K562 (cell line): ENCODE data around the gene SKOR1. TPM values are rescaled to one million over a fixed set of nuclear protein-coding genes. Genes with fewer than 3 reads are reported as not detected.

Experiments
- ATAC-seq: fragments of 200-7000 bp; cut with Tn5 transposase; 3 replicates; pipeline ENCODE4 v1.9.1; 2020; ENCODE audit warnings: moderate library complexity
- BruUV-seq: library from RNA; stranded (reverse); fragments of 400-500 nt; replicated peaks from 2 replicates; lab custom pipeline; 2021; lab: Mats Ljungman, UMichigan
- CTCF ChIA-PET: fragments of 300-600 bp; formaldehyde crosslinking; extraction: SDS; loops from one replicate; lab custom pipeline; 2021; ENCODE audit warnings: low intra/inter-chr PET ratio; lab: Yijun Ruan, JAX
- POLR2A ChIA-PET: fragments of 300-600, 350-650 bp; sonication (Branson Sonifier 250); formaldehyde crosslinking; extraction: SDS; loops from one replicate; lab custom pipeline; 2021; ENCODE audit warnings: antibody characterized with exemption, inconsistent platforms; lab: Yijun Ruan, JAX
- DNase-seq, 4 experiments: peaks; one replicate each; pipeline versions ENCODE4 v3.0.0 to v3.0.0-alpha.2; 2011 to 2018; ENCODE audit warnings: low spot score in 3 of 4, mixed read lengths in 3 of 4; ENCODE audit errors: extremely low read depth in 1 of 4
- FAIRE-seq: peaks from 2 replicates; lab custom pipeline; 2011; peaks lifted over from hg19 to GRCh38; lab: Jason Lieb, UNC
- H2AFZ ChIP-seq: 2 replicates; pipeline ENCODE4 v1.6.0; 2011; ENCODE audit warnings: low read depth, low read length, control low read depth, inconsistent platforms
- H3K27ac ChIP-seq: fragments of 200-600 bp; 3 replicates; pipeline ENCODE4 v1.8.0; 2011; ENCODE audit warnings: low read depth, mild to moderate bottlenecking, control low read depth, inconsistent platforms, low read length, moderate library complexity, mixed read lengths; ENCODE audit errors: extremely low read depth
- H3K27me3 ChIP-seq, 2 experiments: fragments of 300-600 bp in 1 of 2; 2 replicates in 1 of 2; 3 replicates in 1 of 2; pipeline versions ENCODE4 v1.6.0 to v1.8.0; 2011; ENCODE audit warnings: inconsistent platforms in 2 of 2, low read length in 2 of 2, mild to moderate bottlenecking in 1 of 2, mixed read lengths in 1 of 2, moderate library complexity in 1 of 2; ENCODE audit not compliant: control insufficient read depth in 2 of 2, insufficient read depth in 2 of 2
- H3K36me3 ChIP-seq: fragments of 300-600 bp; 3 replicates; pipeline ENCODE4 v1.8.0; 2011; ENCODE audit warnings: mild to moderate bottlenecking, low read length, inconsistent platforms; ENCODE audit not compliant: control insufficient read depth, insufficient read depth
- H3K4me1 ChIP-seq, 2 experiments: fragments of 200-600 bp in 1 of 2; replicated peaks in 1 of 2; 2 replicates in 1 of 2; 3 replicates in 1 of 2; pipeline versions ENCODE4 v1.5.1 to v1.8.0; 2011; ENCODE audit warnings: inconsistent platforms in 2 of 2, low read length in 2 of 2, mild to moderate bottlenecking in 1 of 2, mixed read lengths in 1 of 2, moderate library complexity in 1 of 2; ENCODE audit not compliant: control insufficient read depth in 2 of 2, insufficient read depth in 2 of 2
- H3K4me2 ChIP-seq: 2 replicates; pipeline ENCODE4 v1.6.1; 2011; ENCODE audit warnings: low read length, control low read depth, inconsistent platforms, mixed read lengths; ENCODE audit not compliant: insufficient read depth
- H3K4me3 ChIP-seq: fragments of 200-600 bp; sonication (generic), shearing (Covaris generic); 2 replicates; pipeline ENCODE4 v1.5.1; 2016; ENCODE audit warnings: control low read depth, inconsistent platforms
- H3K79me2 ChIP-seq: fragments of 200-600 bp; 3 replicates; pipeline ENCODE4 v1.8.0; 2011; ENCODE audit warnings: low read length, inconsistent platforms; ENCODE audit not compliant: control insufficient read depth, insufficient read depth
- H3K9ac ChIP-seq, 2 experiments: 2 replicates each; pipeline versions ENCODE4 v1.6.0 to v1.6.1; 2011; ENCODE audit warnings: low read depth in 2 of 2, low read length in 2 of 2, control low read depth in 1 of 2, inconsistent platforms in 1 of 2, mild to moderate bottlenecking in 1 of 2, mixed read lengths in 1 of 2; ENCODE audit not compliant: insufficient read depth in 1 of 2
- H3K9me1 ChIP-seq: one replicate; pipeline ENCODE4 v1.6.0; 2011; ENCODE audit warnings: inconsistent platforms, mild to moderate bottlenecking, low read length, moderate library complexity; ENCODE audit not compliant: control insufficient read depth, insufficient read depth
- H3K9me3 ChIP-seq: replicated peaks from 2 replicates; pipeline ENCODE4 v1.5.1; 2011; ENCODE audit warnings: low read depth, low read length, inconsistent platforms; ENCODE audit not compliant: control insufficient read depth, insufficient read depth
- H4K20me1 ChIP-seq: replicated peaks from 2 replicates; pipeline ENCODE4 v1.6.1; 2011; ENCODE audit warnings: low read length, inconsistent platforms, mixed read lengths; ENCODE audit not compliant: control insufficient read depth, insufficient read depth
- CEBPG ChIP-seq, 3 experiments: fragments of 200-800 bp in 1 of 3; sonication (Bioruptor generic) in 1 of 3; sonication (generic) in 1 of 3; formaldehyde crosslinking in 1 of 3; IDR thresholded peaks in 2 of 3; conservative IDR thresholded peaks in 1 of 3; 2 replicates each; pipeline versions ENCODE4 v1.6.1 to v1.8.0; 2016 to 2022; ENCODE audit warnings: missing compliant biosample characterization in 2 of 3, missing genetic modification characterization in 2 of 3, mild to moderate bottlenecking in 1 of 3, missing genetic modification reagents in 1 of 3
- MCM3 ChIP-seq: fragments of 450-650 bp; IDR thresholded peaks from 2 replicates; pipeline ENCODE4 v1.6.1; 2016
- NFRKB ChIP-seq: fragments of 450-650 bp; IDR thresholded peaks from 2 replicates; pipeline ENCODE4 v1.6.1; 2016; ENCODE audit warnings: low read depth
- TOE1 ChIP-seq, 2 experiments: fragments of 450-650 bp in 1 of 2; sonication (generic) in 1 of 2; formaldehyde crosslinking in 1 of 2; IDR thresholded peaks; 2 replicates each; pipeline versions ENCODE4 v1.7.1 to v1.8.0; 2016 to 2022; ENCODE audit warnings: borderline replicate concordance in 2 of 2, mild to moderate bottlenecking in 2 of 2, antibody characterized with exemption in 1 of 2, inconsistent platforms in 1 of 2, low read depth in 1 of 2, missing genetic modification reagents in 1 of 2, moderate library complexity in 1 of 2
- ZNF146 ChIP-seq: IDR thresholded peaks from one replicate; pipeline ENCODE4 v1.6.1; 2018; ENCODE audit warnings: missing compliant biosample characterization; ENCODE audit not compliant: unreplicated experiment
- ZNF197 ChIP-seq: fragments of 200-800 bp; sonication (Bioruptor generic); IDR thresholded peaks from 2 replicates; pipeline ENCODE4 v1.6.1; 2016; ENCODE audit warnings: low read depth, missing genetic modification characterization, missing compliant biosample characterization
- WGBS: fragments of 100-300 bp; shearing (Covaris generic); methylation state at CpG from one replicate; pipeline ENCODE4 v1.1.6; 2016; ENCODE audit warnings: low coverage, mixed read lengths; ENCODE audit not compliant: insufficient coverage; ENCODE audit errors: missing lambda C conversion rate; 5-methylcytosine and 5-hydroxymethylcytosine counted together
- in situ Hi-C: fragments of 300-500 bp; cut with MboI; formaldehyde crosslinking; loops from 4 replicates; pipeline ENCODE4 v1.15.0; 2018; ENCODE audit warnings: inconsistent platforms, mixed read lengths
- intact Hi-C: fragments of 100-400 bp; cut with micrococcal nuclease; formaldehyde crosslinking; loops from 2 replicates; pipeline ENCODE4 v1.14.2; 2022
- polyA plus RNA-seq, 8 experiments: library from polyadenylated mRNA; depleted of rRNA in 4 of 8; stranded (reverse) in 5 of 8; unstranded in 3 of 8; fragments of >200 nt; fragmentation: Nextera tagmentation in 2 of 8; fragmentation: Illumina TruSeq in 1 of 8; extraction: Ambion mirVana in 2 of 8; extraction: Trizol in 1 of 8; gene quantifications; 2 replicates each; pipeline versions ENCODE4 v1.2.1 to v1.2.3, GENCODE V29; 2011 to 2014; ENCODE audit warnings: inconsistent platforms in 1 of 8, missing spikeins in 1 of 8
- total RNA-seq, 7 experiments: library from RNA; depleted of rRNA in 6 of 7; stranded (reverse); fragments of >200 nt in 6 of 7; fragmentation: Illumina TruSeq in 2 of 7; extraction: Trizol in 2 of 7; gene quantifications; 2 replicates each; pipeline versions ENCODE4 v1.2.1 to v1.2.3, GENCODE V29; 2011 to 2021; ENCODE audit warnings: low replicate concordance in 1 of 7
- TF ChIP-seq, protein P1 (sequence below): sonication (generic); formaldehyde crosslinking; IDR thresholded peaks from 2 replicates; pipeline ENCODE4 v1.8.1; 2023; ENCODE audit warnings: mild to moderate bottlenecking, missing genetic modification reagents

Gene SKOR1
- total and polyA plus RNA-seq, 9 of the 15 experiments (the other 6 are each of a cell fraction or from before 2014, with no cell fraction given) = 0.04 to 0.41 (median 0.09) TPM; not detected in 3

GRCh38 chr15:67834581-67835296, 9.4 kb downstream of the SKOR1 start (continued):
- no peak for TF ChIP-seq CEBPG (CRISPR knock-in tag; IDR thresholded peaks at IDR 0.05)
- no peak for TF ChIP-seq CEBPG (tag; conservative IDR thresholded peaks at IDR 0.05 in 1 of 2, IDR thresholded peaks at IDR 0.05 in 1 of 2)
- TF ChIP-seq TOE1 (IDR thresholded peaks at IDR 0.05; ENCODE audit: borderline replicate concordance) = no peak
- TF ChIP-seq TOE1 (CRISPR knock-in tag; IDR thresholded peaks at IDR 0.05; ENCODE audit: borderline replicate concordance, low read depth) = no peak
- no peak for TF ChIP-seq ZNF146
- no peak for TF ChIP-seq MCM3
- TF ChIP-seq, all 486 proteins: peak for 0

DNA sequence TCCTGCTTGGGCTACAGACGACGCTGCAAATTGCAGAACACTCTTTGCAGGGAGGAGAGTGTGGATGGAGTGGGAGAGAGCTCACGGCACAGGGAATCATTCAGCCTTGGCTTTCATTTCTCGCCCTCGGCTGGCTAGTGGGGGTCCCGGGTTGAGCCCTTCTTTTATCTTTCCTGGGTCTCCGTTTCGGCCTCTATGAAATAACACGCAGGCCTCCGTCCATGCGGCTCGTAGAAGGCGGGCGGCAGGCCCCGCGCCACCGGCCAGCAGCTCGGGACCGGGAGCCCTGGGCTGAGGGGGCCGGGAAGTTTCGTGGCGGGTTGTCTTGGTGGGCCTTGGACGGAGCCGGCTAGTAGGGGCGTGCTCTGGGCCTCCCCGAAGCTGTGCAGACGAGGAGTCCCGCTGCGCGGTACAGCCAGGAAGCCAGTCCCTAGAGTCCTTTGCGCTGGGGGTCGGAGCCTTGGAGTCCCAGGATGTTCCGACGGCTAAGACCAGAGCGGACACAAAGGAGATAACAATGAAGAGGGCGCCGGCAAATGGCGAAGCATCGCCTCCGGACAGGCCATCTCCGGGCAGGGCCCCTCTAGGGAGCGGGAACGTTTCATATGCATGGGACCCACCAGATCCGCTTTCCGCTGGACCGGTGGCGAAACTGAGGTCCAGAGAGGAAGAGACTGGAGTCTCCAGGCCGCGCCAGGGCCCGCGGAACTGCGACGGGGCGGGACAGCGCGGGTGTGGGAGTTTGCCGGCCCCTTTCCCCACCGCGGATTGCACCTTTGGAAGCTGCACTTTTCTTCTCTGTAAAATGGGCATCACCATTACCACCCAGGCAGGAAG, 10.2 kb downstream of the SKOR1 start:
- Histone ChIP-seq H2AFZ (no peak overlapping the region), H3K9me3 (no peaks in the 10 kb centered on the region), H3K4me2 (no peak overlapping the region), H3K79me2 (no peaks in the 10 kb centered on the region), H3K4me3 (no peak overlapping the region), H3K9ac (peak overlapping the region in 1 of 2 experiments; percentile 57; a peak in 2 of 4 replicates), H3K4me1 (peaks cover 6 to 41% of the 10 kb centered on the region in 2 experiments), H3K9me1 (no peaks in the 10 kb centered on the region), H4K20me1 (no peaks in the 10 kb centered on the region; the same call in 1 of the 2 replicates), H3K36me3 (no peaks in the 10 kb centered on the region), H3K27ac (no peak overlapping the region), H3K27me3 (peaks cover 2 to 29% of the 10 kb centered on the region in 2 experiments; a peak in 4 of 5 replicates)
- TF ChIP-seq, protein P1, sequence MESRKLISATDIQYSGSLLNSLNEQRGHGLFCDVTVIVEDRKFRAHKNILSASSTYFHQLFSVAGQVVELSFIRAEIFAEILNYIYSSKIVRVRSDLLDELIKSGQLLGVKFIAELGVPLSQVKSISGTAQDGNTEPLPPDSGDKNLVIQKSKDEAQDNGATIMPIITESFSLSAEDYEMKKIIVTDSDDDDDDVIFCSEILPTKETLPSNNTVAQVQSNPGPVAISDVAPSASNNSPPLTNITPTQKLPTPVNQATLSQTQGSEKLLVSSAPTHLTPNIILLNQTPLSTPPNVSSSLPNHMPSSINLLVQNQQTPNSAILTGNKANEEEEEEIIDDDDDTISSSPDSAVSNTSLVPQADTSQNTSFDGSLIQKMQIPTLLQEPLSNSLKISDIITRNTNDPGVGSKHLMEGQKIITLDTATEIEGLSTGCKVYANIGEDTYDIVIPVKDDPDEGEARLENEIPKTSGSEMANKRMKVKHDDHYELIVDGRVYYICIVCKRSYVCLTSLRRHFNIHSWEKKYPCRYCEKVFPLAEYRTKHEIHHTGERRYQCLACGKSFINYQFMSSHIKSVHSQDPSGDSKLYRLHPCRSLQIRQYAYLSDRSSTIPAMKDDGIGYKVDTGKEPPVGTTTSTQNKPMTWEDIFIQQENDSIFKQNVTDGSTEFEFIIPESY (CRISPR knock-in tag) = peak; percentile 62; the same call in 1 of the 2 replicates
- TF ChIP-seq ZNF197 = no peak
- TF ChIP-seq NFRKB = no peak
- FAIRE-seq = no peak
- no TSS peak for BruUV-seq
- no peak for ATAC-seq
- in situ Hi-C loops = loop anchor here (5.0 to 10.0 kb wide), 2 partner anchors 378 to 901 kb away; no protein-coding TSS in a partner anchor
- DNase-seq = no peak
- CTCF ChIA-PET = interaction anchor here (0.6 to 5.5 kb wide), 4 partner anchors 334 to 889 kb away, joined by 3 to 39 read pairs (median 12); no protein-coding TSS in a partner anchor
- POLR2A ChIA-PET = no interaction called here
- WGBS = 46% methylated on average over 47 of the region's 59 CpGs
- intact Hi-C loops = loop anchor here (1.0 to 10.0 kb wide), 3 partner anchors 378 to 531 kb away; no protein-coding TSS in a partner anchor
